SK-N-SH treated with all-trans-retinoic acid at 6 μM for 48 hours (cell line): ENCODE measurements around the gene DNER.

ENCODE experiments used
- GLIS3 ChIP-seq: fragments of 250-450 bp; sonication (Bioruptor Pico); IDR thresholded peaks from 2 replicates; pipeline ENCODE4 v1.5.0; 2020; ENCODE audit warnings: mild to moderate bottlenecking, moderate library complexity
- ISL1 ChIP-seq: fragments of 250-450 bp; sonication (Bioruptor Pico); IDR thresholded peaks from 2 replicates; pipeline ENCODE4 v2.1.2; 2022; ENCODE audit warnings: mild to moderate bottlenecking, moderate library complexity
- ZFP3 ChIP-seq: fragments of 250-450 bp; sonication (Bioruptor Pico); IDR thresholded peaks from 2 replicates; pipeline ENCODE4 v1.5.0; 2020; ENCODE audit warnings: mild to moderate bottlenecking, moderate library complexity

DNA sequence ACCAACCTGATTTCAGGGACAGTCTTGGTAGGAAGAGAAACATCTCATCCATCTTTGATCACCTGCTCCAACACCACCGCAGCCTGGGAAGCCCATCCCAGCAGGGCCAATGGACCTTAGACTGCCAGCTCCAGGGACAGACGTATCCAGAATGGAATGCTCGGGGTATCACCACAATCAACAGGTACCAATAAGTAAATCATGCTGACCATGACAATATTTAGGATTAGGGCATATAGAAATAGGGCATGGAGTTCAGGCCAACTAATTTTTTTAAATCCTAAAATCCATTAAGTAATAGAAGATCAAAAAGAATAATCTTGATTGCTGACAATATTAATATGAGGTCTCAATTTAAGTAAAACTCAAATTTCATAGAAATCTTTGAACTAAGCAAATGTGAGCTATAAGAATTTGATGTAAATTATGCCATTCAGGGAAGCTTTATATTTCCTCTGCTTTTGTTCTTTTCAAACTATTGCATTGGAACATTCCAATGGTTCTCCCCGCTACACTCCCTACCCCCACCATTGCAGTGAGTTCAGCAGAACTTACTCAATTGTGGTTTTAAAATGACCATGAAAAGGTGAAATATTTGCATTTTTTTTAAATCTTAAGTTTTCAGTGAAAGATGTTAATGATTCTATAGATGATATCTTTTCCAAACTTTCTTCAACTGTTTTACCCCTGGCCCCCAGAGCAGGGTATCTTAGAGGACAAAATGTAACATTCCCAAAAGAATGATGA lies 138.6 kb downstream of the DNER start:
- TF ChIP-seq ZFP3 (CRISPR knock-in tag) (no peak), GLIS3 (no peak), ISL1 (no peak)
